ENCODE data around the gene HIBCH.
A peak's percentile ranks its signal among the peaks of the same experiment; 100 is the strongest.
"Not testable (repeated sequence)": the region's sequence is repeated elsewhere in the genome, so short reads cannot be mapped to it uniquely, and the experiment has no call there.

HIBCH gene

GRCh38 chr2:190183539-190183938 is 136.1 kb downstream of the HIBCH start:
- no peak for DNase-seq

DNA sequence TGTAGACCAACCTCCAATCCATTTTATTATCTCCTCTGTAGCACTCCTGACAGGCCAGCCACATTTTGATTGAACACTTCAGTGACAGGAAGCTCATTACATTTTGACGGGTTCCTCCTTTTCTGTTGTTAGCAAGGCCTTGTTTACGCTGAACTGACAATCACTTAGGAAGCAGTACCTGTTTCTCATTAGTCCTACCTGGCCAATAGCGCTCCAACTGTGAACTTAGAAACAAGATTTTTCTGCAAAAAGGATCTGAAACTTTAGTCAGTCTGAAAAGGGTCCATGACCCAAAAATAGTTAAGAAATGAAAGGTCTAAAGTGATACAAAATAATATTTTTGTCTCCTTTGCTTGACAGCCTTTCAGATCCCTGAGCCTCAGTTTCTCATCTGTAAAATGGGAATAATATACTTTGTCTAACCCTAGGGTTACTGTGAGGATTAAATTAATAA is 137.5 kb downstream of the HIBCH start:
- no peak for DNase-seq

DNA sequence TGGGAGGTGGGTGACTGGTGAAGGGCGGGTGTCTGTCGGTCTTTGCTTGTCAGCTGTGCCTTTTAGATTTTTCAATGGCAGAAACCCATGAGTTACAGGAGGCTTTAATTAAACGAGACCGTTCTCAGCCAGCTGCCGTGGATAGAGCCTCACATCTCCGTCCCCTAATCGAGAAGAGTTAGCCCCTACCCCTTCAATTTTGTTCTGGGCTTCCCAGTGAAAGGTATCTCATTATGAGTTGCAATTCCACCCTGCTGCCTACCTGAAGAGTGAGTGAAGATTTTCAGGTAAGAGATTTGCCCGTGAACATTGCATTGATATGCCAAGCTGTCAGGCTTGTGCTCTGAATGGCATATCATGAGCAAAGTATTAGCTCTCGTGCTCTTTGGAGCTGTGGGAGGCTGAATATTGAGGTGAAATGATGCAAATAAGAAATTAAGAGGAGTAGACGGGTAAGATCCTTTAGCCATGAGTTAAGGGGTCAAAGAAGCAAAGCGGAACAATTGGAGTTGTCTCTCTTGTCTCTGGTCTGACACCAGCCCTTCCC is 138.4 kb downstream of the HIBCH start:
- DNase-seq, result no peak

- peak; percentile 83 for DNase-seq
These were observed 139.1 kb downstream of the HIBCH start for GRCh38 chr2:190180313-190181122.

DNA sequence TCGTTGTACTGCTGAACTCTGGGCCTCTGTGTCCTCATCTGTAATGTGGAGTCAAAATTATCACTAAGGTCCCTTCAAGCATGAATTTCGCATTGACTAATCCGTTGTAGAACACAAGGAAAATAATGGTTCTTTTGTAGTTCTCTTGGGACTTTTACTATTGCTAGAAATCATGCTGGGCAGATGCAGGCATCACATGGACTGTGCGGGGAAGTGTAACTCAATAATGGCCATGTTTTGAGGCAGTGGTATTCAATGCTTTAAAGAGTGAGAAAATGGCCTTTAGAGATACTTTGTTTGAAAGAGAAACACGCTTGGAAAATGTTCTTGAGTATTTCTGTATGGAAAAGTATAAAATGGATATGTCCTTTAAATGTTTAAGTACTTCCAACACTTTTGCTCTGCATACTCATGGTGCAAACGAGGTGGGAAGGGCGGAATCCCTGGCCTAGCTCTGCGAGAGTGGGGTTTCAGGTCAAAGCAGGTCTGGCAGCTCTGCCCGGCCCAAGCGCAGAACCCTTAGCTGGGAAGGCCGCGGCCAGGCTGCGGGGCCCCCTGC is 139.8 kb downstream of the HIBCH start:
- no peak for DNase-seq

GRCh38 chr2:190178066-190178722 is 141.4 kb downstream of the HIBCH start:
- no peak for DNase-seq

DNA sequence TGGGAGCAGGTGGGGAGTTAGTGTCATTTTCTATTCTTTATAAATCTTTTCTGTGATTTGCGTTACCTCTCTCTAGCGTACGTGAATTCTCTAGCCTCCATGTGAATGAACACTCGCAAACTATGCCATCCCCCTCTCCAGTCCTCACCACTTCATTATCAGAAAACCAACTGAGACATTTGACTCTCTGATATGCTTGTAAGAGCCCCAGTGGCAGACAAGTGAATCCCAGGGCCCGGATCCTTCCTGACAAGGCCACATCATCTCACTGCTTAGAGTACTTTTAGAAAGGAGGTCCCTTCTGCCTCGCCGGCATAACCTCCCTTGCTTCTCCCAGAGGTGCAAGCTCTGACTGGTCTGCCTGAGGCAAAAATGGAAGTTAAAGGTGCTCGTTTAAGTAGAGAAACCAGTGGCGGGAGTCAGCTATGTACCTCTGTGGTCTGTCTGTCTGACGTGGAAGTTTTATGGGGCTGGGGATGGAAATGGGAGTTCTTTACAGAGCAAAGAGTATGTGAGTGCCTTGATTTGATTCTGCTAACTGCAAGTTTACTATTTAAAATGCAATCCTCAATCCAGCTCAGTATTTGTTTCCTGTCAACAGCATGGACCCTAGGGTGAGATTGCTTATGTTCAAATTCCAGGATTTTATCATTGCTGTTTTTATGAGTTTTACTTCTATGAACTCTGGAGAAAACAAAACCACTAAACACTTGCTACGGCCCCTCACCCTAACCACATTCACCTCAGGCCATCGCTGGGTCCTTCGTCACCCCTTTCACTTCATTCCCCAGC is 142.2 kb downstream of the HIBCH start:
- DNase-seq, result no peak

DNA sequence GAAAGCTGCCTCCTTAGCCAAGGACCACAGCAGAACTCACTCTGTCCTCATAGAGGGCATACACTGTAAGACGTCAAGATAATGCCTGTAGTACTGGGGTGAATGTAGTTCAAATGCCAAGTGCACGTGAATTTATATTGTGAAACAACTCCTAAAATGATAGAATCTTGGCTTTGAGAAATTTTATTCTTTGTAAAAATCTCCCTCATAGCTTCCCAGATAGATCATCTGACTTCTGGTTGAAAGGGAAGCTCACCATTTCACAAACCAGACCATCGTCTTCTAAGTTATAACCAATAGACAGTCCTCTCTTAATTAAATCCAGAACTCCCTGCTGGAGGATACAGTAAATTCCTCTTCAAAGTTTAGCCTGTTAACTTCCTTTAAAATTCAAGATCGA is 146.2 kb downstream of the HIBCH start:
- DNase-seq, result no peak

GRCh38 chr2:190170673-190171072 is 149.0 kb downstream of the HIBCH start:
- DNase-seq, result no peak

DNA sequence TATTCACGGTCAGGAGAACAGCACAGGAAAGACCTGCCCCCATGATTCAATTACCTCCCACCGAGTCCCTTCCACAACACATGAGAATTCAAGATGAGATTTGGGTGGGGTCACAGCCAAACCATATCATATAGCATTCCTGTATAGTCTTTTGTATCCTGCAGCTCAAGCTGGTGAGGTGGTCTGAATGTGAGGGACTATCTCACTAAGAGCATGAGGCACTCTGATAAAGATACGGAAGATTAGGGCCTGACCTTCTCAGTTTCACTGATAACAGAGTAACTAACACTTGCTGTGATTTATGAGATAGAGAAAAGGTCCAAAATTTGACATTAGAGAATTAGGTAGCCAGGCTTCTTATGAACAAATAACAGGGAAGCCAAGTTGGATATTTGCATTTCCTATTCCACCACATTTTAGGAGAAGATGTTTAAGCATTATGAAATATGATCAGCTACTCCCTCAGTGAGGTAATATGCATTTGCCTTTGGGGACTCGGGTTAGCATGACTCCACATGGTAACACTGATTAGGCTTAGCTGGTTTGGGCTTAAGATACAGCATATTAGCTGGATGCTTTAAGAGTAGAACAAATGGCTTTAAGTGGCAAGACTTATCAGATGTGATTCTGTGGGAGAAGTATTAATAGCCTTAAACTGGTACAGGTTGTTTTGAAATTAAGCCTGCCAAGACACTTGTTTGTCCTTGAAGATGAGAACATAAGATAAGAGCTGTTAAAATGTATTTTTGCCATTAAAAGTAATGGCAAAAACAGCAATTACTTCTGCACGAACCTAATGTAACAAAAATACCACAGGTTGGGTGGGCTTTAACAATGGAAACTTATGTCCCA is 150.2 kb downstream of the HIBCH start:
- no peak for DNase-seq

DNA sequence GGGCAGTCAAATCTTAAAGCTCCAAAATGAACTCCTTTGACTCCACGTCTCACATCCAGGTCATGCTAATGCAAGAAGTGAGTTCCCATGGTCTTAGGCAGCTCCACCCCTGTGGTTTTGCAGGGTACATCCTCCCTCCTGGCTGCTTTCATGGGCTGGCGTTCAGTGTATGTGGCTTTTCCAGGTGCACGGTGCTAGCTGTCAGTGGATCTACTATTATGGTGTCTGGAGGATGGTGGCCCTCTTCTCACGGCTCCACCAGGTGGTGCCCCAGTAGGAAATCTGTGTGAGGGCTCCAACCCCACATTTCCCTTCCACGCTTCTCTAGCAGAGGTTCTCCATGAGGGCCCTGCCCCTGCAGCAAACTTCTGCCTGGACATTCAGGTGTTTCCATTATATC is 151.9 kb downstream of the HIBCH start:
- no peak for DNase-seq

GRCh38 chr2:190165491-190165890 is 154.1 kb downstream of the HIBCH start:
- DNase-seq, result no peak

DNA sequence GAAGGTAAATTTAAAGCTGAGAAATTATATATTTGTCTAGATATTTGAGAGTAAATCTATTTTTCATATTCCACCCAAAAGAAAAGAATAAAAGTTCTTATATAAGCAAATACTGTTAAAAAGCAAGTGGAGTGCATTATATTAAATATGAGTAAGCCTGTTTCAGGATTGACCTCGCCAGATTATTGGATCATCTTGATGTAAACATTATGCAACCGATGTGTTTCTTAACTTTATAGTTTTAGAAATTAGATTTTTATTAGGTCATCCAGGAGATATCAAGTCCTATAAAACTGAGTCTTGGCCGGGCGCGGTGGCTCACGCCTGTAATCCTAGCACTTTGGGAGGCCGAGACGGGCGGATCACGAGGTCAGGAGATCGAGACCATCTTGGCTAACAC is 156.8 kb downstream of the HIBCH start:
- DNase-seq, result no peak

GRCh38 chr2:190159453-190159852 is 160.2 kb downstream of the HIBCH start:
- peak; percentile 63 for DNase-seq

- no peak for DNase-seq
These were observed 160.7 kb downstream of the HIBCH start for GRCh38 chr2:190158798-190159434.

- DNase-seq, result not testable (repeated sequence)
These were observed 161.8 kb downstream of the HIBCH start for GRCh38 chr2:190157613-190158528.

GRCh38 chr2:190156530-190157212 is 163.0 kb downstream of the HIBCH start:
- no peak for DNase-seq

All from right hindlimb (tissue), 1 donor.